GM18499 (cell line): ENCODE data around the gene GABRG3.
"Not testable (repeated sequence)": the region's sequence is repeated elsewhere in the genome, so short reads cannot be mapped to it uniquely, and the experiment has no call there.

Source experiments
- ATAC-seq: cut with Tn5 transposase; IDR thresholded peaks from one replicate; pipeline ENCODE4 v1.9.1; 2021; ENCODE audit warnings: moderate number of reproducible peaks; ENCODE audit not compliant: insufficient read depth, unreplicated experiment

GABRG3 gene

GRCh38 chr15:27166917-27167316, 195.9 kb downstream of the GABRG3 start:
- ATAC-seq, result no peak

DNA sequence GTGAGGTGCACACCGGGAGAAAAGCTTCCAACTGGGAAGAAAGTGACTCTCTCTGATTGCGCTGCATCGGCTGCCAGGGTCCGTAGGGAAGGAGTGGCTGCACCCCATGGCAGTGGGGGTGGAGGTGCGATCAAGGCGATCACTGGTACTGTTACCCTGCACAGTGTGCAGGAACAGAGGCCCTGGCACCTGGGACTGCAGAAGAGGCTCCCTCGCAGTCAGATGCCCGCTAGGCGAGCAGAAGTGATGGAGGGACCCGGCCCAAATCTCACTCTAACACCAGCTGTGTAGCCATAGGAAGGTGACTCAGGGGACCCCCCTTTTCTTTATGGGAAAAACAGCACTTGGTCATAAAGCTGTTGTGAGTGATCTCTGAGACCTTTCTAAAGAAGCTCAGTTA, 196.8 kb downstream of the GABRG3 start:
- no peak for ATAC-seq

DNA sequence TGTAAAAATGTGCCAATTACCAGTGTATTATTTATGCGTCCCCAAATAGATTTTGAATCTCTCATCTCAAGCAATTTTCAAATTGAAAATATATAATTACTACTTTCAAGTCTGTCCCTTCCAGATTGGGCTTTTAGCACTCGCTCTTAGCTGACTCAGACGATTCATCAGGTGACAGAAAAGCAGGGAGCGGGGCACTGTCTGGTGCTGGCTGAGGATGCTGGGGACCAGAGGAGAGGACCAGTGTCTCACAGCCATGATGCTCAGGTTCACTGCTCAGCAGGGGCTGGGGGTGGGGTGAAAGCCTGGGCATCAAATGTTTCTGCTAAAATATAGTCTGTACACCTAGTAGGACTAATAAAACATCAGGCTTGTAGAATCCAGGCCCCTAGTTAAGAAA, 199.9 kb downstream of the GABRG3 start:
- ATAC-seq, result no peak

GRCh38 chr15:27172821-27173220, 201.8 kb downstream of the GABRG3 start:
- no peak for ATAC-seq

DNA sequence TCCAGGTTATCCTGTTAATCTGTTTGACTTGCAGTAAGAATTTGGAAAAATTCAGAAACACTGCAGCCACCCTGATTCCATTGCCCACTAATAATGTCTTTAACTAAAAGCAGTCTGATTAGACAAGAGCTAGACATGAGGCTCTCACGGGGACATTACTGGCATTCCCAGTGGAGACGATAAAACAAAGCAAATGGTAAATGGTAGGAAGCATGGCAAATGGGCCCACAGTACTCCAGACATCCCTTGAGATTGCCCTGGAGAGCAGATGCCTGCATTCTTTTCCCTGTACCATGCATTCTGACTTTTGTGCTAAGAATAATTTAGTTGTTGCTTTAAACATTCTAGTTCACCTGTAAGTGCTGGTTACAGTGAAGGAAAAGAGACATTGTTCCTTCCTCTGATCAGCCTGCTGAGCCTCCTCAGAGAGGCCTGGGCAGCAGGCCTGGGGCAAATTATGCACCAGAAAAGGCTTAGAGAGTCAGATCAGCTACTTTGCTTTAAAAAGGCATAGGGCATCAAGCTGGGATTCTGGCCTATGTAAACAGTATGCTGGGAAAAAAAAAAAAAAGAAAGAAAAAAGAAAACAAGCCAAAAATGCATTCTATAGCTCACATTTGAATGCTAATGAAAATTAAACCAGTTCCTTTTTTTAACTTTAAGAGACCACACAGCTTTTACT, 204.6 kb downstream of the GABRG3 start:
- no peak for ATAC-seq

DNA sequence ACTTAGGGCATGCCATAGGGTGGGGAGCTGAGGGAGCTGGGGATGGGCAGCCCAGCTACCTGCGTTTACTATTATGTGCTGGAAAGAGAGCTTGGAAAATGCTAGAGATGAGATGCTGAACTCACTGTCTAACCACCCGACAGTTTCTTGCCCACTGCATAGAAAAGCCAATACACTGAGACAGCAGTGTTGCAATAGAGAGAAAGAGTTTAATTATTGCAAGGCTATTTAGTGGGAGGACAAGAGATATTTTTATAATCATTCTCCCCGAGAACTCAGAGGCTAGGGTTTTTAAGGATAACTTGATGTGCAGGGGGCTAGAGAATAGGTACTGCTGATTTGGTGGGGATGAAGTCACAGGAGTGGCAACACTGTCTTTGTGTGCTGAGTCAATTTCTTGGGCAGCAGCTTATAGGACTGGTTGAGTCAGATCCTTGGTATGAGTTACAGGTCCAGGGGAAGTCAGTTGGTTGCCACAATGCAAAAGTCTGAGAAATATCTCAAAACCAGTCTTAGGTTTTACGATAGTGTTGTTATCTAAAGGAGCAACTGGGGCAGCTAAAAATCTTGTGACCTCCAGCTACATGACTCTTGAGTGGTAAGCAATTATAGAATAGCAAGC, 205.9 kb downstream of the GABRG3 start:
- no peak for ATAC-seq

- no peak for ATAC-seq
Observed at GRCh38 chr15:27179789-27180188, 208.8 kb downstream of the GABRG3 start.

- ATAC-seq, result no peak
Observed at GRCh38 chr15:27182561-27183110, 211.7 kb downstream of the GABRG3 start.

GRCh38 chr15:27183201-27183600, 212.2 kb downstream of the GABRG3 start:
- ATAC-seq, result no peak

GRCh38 chr15:27191515-27191914, 220.5 kb downstream of the GABRG3 start:
- not testable (repeated sequence) for ATAC-seq

DNA sequence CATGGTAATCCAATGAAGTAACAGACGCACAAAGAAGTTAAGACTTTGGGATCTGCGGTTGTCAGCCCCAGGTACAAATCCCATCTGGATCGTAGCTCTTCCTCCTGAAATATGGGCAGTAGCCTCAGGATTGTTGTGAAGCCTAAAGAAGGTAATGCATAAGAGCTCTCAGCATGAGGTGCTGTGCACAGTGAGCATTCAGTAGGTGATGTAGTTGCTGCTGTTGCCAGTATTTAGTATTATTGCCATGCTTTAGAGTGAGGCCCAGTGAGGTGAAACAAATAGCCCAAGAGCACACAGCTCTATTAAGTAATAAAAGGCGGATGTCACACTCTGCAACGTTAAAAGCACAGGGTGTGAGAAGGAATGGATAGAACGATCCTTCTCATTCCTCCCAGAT, 225.7 kb downstream of the GABRG3 start:
- ATAC-seq, result no peak

DNA sequence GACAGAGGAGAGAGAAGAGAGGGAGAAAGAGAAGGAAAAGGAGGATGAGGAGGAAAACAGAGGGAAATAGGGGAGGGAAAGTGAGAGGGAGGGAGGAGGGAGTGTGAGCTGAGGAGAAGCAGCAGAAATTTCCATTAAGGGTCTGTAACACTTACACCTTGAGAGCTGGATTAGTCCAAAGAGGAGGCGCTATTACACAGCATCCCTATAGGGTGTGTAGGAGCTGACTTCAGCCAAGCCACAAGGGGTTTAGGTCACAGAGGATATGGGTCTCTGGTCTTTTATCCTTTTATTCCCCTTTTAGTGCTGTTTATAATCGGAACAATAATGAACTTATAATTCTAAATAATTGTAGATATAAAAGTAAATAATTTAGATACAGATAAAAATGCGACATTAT, 230.4 kb downstream of the GABRG3 start:
- no peak for ATAC-seq

DNA sequence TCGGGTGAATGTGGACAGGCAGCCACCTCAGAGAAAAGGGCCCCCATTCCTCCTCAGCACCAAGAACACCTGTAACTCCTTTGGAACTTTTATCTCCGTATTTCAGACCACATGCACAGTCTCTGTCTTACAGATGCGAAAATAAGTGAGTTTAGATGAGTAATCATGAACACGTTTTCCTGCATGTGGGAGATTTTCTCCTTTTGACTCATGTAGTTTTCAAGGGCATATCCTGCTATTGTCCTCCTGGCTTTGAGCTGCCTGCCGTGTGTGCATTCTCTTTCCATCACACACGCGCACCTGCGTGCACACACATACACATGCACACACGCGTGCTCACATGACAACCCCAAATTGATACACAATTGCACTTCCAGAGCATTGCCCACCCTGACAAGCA, 239.2 kb downstream of the GABRG3 start:
- no peak for ATAC-seq

DNA sequence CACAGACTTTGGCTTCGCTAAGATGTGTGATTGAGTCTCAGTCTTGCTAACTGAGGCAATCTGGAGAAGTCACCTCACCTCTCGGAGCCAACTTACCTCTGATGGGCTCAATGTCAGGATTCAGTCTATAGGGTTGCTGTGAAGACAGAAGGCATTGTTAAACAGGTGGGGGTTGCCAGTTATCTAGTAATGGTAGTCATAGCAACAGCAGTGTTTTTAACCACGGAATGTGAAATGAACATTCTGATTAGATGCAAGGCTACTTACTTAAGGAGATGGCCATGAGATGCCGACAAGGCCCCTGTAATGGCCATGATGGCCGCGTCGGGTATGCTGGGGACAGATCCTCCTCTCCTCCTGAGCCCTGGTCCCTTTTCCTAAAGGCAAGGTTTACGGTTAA, 243.1 kb downstream of the GABRG3 start:
- ATAC-seq, result no peak

GRCh38 chr15:27214961-27215360, 244.0 kb downstream of the GABRG3 start:
- ATAC-seq, result no peak

GRCh38 chr15:27218426-27218825, 247.4 kb downstream of the GABRG3 start:
- no peak for ATAC-seq

- no peak for ATAC-seq
Observed at GRCh38 chr15:27219636-27220035, 248.7 kb downstream of the GABRG3 start.

DNA sequence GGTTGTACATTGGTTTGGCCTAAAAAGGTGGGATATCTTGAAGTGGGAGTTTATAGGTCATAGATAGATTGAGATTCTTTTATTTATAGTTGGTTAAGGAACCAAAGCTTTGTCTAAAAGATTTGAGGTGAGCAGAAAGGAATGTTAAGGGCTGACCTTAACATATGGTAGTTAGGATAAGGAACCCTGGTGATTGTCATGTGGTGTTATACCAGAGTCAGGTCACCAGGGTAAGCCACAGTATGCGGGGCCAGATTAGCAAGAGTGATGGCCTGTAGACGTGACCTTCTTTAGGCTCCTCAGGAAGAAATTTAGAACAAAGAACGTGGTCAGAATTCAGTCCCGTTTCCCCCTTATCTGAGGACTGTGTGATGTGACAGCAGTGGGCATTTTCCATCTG, 249.2 kb downstream of the GABRG3 start:
- no peak for ATAC-seq

DNA sequence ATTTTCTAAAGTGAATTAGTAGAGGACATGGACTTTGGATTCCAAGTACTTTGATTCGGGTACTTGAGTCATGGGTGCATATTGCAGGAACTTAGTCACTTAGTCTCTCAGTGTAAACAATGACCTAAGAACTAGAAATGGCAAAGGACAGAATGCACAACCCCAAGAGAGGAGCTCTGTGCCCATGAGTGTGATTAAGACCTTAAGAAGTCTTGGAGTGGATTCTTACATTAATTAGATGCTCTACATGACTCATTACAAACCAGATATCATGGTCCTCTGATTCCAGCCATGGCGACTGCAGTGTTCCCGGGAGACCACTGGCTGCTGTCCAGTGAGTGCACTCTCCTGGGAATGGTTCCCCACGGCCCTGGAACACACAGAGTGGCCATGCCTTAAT, 251.5 kb downstream of the GABRG3 start:
- no peak for ATAC-seq

DNA sequence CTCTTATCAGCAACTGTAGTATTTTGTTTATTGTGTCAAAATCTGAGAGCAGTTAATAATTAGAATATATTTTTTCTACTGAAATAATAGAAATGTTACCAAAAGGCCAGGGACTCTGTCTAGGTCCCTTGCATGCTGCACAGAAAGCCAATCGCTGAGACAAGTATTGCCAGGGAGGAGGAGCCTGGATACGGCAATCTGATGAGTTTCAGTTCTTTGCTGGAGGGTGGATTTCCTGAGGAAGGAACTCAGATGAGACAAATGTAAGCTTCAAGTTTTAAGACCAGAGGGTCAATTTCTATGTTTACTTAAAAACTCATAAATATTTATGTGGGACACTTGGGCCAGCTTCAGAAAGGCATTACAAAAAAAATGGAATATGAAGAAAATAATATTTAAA, 252.2 kb downstream of the GABRG3 start:
- ATAC-seq, result no peak

- ATAC-seq, result no peak
Observed at GRCh38 chr15:27231811-27232210, 260.8 kb downstream of the GABRG3 start.

GRCh38 chr15:27232876-27233275, 261.9 kb downstream of the GABRG3 start:
- ATAC-seq, result no peak
